ENCODE data around the gene NFIC.

Gene NFIC

DNA sequence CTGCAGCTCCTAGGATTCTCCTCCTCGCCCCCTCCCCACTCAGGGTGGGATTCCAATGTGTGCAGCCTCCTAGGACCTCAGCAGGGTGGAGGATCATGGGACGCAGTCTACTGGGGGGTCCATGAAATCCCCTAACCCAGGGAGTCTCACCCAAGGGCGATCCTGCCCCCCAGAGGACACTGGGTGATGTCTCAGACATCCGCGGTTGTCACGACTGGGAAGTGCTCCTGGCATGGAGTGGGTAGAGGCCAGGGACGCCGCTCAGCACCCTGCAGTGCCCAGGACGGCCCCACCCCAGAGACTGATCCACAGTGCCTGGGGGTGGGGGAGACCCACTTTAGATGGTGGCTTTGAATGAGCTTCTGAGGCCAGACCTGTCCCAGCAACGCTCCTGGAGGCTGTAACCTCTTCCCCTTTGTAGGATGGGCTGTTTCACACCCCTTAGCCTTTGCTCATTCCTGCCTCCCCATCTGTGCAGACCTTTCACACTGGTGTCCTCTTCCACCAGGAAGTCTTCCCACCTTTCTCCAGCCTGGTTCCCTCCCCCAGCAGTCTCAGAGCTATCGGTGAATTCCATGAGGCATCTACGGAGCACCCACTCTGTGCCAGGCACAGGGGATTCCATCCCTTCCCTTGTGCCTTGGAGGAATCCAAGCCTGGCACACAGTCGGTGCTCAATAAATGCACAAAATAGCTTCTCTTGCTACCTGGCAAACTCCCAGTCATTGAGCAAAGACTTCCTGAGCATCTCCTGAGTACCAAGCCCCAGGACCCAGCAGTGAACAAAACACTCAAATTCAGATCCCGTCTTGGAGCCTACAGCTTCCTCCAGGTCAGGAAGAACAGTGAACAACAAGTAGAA lies 103.5 kb downstream of the NFIC start:
- DNase-seq (ENCODE audit: low read depth), result no peak

DNA sequence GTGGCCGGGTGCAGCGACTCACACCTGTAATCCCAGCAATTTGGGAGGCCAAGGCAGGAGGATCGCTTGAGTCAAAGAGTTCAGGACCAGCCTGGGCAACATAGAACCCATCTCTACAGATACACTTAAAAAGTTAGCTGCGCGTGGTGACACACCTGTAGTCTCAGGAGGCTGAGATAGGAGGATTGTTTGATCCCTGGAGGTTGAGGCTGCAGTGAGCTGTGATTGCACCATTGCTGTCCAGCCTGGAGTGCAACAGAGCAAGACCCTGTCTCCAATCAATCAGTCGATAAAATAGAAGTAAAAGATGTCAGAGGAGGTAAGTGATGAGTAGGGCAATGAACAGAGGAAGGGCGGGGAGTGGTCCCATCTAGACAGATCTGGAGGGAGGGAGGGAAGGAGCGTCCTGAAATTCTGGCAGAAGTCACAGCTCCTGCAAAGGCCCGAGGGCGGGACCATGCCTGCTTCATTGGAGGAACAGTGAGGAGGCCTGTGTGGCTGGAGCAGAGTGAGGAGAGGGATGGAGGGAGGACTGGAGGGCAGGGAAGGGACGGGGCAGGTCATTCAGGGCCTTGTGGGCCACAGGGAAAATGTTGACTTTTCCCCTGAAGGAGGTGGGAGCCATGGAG lies 104.2 kb downstream of the NFIC start:
- no peak for DNase-seq (ENCODE audit: low read depth)

- DNase-seq (ENCODE audit: low read depth), result no peak
Measured at GRCh38 chr19:3471954-3472655, 105.7 kb downstream of the NFIC start.

DNA sequence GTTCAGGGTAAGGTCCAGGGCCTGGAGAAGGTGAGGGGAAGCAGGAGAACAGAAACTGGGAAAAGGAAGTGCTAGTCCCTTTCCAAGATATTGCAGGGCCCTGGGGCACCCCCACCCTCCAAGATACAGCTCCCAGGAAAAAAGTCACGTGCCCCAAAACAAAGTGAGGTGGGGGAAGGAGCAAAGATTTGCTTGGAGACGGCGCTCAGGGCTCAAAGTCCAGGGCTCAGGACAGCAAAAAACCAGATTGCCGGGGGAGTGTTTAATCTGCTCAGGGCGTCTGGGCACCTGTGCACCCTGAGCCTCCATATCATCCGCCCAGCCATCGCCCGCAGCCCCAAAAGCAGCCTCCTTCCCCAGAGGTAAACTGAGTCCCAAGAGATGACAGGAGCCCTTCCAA lies 107.6 kb downstream of the NFIC start:
- no peak for DNase-seq (ENCODE audit: low read depth)

DNA sequence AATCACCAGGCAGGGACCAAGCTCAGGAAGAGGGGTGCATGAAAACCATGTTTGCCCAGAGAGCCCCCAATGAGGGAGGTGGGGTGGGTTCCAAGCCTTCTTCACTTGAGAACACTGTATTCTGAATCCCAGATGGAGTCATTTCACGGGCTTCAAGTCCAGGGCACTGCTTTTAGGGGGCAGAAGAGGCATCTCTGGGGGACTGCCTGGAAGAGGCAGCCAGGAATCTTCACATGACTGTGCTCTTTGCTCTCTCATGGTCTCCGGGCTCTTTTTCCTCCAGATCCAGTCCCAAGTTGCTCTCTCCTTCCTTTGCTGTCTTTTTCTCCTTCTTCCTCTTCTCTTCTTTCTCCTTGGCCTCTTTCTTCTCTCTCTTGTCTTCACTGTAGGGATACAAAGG lies 108.2 kb downstream of the NFIC start:
- DNase-seq (ENCODE audit: low read depth), result no peak

GRCh38 chr19:3475449-3475848 lies 109.1 kb downstream of the NFIC start:
- DNase-seq (ENCODE audit: low read depth), result no peak

- no peak for DNase-seq (ENCODE audit: low read depth)
Measured at GRCh38 chr19:3476830-3477229, 110.4 kb downstream of the NFIC start.

- no peak for DNase-seq (ENCODE audit: low read depth)
Measured at GRCh38 chr19:3477506-3477905, 111.1 kb downstream of the NFIC start.

DNA sequence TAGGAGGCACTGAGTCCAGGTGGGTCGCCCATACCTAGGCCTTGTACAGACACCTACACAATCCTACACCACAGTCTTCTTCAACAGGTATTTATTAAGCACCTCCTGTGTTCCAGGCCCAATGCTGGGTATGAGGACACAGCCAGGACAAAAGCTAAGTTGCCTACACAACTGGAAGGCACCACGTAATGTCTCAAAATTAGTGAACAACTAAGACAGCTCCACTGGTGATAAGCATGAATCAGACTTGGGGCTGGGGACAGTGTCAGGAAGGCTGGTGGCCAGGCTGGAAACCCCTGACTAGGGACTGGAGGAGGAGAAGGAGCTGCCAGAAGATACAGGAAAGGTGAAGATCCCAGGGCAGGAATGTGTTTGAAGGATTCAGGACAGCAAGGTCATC lies 111.6 kb downstream of the NFIC start:
- no peak for DNase-seq (ENCODE audit: low read depth)

DNA sequence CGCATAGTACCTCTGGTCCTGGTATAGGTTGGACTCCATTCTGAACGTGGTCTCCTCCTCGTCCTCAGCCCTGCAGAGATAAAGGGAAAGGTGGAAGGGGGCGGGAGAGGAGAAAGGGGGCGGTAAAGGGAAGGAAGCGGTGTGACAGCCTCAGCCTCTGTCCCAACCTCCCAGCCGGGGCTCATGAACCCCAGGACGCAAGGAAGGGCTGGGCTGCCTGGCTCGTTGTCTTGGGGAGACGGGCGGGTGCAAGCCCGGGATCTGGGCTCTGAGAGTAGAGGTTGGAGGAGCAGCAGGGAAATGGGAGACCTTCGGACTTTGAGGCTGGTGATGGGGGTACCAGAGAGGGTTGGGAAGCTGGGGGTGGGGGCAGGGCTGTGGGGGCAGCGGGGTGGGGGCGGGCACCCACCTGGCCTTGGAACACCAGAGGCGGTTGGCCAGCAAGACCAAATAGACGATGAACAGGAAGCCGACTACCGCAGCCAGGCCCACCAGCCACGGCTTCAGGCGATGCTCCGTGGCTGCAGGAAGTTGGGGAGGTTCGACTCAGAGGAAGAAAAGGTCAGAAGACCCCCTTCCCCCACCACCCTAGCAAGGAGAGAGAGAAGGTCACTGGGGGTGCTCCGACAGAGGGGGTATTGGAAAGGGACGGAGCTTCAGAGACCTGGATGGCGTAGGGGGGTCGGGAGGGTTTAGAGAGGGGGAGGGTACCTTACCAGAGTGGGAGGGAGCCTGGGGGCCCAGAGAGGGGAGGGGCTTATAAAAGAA lies 112.2 kb downstream of the NFIC start:
- DNase-seq (ENCODE audit: low read depth), result no peak

DNA sequence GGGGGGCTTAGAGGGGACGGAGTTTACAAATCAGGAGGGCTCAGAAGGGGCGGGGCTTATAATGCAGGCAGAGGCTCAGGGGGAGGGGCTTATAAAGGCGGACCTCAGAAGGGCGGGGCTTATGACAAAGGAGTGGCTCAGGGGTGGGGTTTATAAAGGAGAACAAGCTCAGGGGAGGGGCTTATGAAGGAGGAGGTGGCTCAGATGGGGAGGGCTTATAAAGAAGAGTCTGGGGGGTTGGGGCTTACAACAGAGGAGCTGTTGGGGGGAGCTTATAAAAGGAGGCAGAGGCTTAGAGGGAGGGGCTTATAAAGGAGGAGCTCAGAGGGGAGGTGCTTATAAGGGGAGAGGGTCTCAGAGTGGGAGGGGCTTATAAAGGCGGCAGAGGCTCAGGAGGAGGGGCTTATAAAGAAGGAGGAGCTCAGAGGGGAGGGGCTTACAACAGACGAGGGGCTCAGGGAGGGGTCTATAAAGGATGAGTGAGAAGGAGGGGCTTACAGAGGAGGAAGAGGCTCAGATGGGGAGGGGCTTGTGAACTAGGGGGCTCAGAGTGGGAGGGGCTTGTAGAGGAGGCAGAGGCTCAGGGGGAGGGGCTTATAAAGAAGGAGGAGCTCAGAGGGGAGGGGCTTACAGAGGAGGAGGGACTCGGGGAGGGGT lies 112.9 kb downstream of the NFIC start:
- no peak for DNase-seq (ENCODE audit: low read depth)

DNA sequence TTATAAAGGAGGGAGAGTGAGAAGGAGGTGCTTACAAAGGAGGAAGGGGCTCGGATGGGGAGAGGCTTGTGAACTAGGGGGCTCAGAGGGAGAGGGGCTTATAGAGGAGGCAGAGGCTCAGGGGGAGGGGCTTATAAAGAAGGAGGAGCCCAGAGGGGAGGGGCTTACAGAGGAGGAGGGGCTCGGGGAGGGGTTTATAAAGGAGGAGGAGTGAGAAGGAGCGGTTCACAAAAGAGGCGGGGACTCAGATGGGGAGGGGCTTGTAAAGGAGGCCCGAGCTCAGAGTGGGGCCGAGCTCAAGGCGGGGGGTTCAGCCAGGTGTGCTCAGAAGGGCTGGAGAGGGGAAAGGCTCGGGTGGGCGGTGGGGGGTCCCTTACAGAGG lies 113.4 kb downstream of the NFIC start:
- DNase-seq (ENCODE audit: low read depth), result no peak

GRCh38 chr19:3480383-3481091 lies 114.2 kb downstream of the NFIC start, which contains the start of gene SMIM24:
TSS of gene SMIM24 (minus strand) at chr19:3480525. CDS start at chr19:3480463, 62 bp downstream.
- no peak for DNase-seq (ENCODE audit: low read depth)

GRCh38 chr19:3481241-3482090 lies 115.1 kb downstream of the NFIC start:
- no peak for DNase-seq (ENCODE audit: low read depth)

DNA sequence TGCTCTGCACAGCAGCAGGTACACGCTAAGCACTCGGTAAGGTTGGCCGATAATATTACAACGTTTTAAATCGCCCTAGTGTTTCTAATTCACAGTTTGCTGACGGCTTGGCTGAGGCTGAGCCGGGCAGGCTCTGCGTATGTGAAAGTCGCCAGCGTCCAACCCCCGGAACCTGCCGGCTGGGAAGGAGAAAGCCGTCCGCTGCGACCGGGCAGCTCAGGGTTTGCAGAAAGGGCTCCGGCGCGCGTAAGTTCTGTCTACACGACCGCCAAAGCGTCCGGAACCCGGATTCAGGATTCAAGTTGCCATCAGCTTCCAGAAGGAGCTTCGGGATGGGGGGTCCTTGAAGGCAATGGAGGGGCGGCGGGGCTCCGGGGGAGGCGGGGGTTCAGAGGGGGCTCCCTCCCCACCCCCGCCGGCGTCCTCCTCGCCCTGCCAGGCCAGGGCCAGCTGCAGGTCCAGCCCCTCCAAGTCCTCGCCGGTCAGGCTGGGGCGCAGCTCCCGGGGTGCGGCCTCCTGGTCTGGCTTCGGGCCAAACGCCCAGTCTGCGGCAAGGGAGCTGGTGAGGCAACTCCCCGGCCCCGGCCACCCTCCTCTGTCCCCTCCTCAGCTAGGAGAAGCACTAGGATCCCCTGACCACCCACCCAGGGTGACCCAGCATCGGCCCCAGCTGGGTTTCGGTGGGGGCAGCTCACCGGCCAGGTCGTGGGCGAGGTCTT lies 116.3 kb downstream of the NFIC start:
- DNase-seq (ENCODE audit: low read depth), result no peak

DNA sequence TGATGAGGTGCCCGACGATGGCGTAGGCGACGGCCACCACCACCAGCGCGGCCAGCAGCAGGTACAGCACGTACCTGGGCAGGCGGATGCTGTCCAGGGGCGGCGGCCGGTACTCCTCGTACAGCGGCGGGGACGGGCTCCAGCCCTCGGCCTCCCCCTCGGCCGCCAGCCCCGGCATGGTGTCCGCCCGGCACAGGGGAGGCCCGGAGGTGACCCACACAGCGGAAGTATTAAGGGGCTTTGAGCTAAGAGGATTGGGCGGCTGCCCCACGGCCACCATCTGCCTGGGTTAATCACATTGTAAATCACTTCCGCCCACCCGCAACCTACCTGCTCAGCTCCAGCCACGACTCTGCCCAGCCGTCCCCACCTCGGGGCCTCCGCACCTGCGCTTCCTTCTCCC lies 116.8 kb downstream of the NFIC start, which contains the start of gene SMIM44:
TSS of gene SMIM44 (minus strand) at position 216 of the 403 bp plus-strand sequence. CDS start at position 178, 38 bp downstream.
- DNase-seq (ENCODE audit: low read depth), result no peak

- DNase-seq (ENCODE audit: low read depth), result no peak
Measured at GRCh38 chr19:3491396-3492119, 125.2 kb downstream of the NFIC start.

DNA sequence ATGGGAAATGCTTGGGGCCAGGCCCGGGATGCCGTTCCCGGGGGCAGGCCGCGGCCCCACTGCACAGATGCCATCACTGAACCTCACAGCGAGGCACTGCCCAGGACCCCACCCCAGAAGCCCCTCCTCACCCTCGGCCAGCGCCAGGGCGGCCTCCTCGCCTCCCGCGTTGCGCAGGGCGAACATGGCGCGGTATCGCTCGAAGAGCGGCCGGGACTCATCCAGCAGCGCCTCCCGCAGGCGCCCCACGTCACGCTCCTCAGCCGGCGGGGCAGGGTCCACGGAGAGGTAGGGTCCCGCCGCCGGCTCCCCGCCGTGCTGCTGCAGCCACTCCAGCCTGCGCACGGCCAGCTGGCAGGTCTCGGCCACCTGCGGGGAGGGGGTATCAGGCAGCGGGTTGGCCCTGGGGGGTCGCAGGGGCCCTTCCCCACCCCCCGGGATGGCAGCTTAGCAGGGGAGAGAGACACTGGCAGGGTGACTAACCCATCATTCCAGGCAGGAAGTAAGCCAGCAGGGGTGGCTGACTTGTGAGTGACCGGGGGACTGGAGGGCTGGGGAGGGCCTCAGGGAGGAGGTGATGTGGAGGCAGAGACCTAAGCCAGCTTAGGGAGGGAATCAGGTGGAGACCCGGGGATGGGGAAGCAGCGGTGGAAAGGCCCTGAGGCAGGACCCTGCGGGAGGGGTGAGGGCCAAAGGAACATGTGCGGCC lies 125.9 kb downstream of the NFIC start:
- DNase-seq (ENCODE audit: low read depth), result no peak

Data from GM04503 (cell line).